B cell (primary cell): Measurements from ENCODE around the gene TCIRG1. TPM values are rescaled to one million over a fixed set of nuclear protein-coding genes. Genes with fewer than 3 reads are reported as not detected.

Source experiments
- ATAC-seq: fragments of 200-7000 bp; cut with Tn5 transposase; one replicate; pipeline ENCODE4 v1.10.0; 2021; ENCODE audit warnings: low read depth, mild to moderate bottlenecking, moderate number of reproducible peaks, moderate library complexity
- CTCF ChIA-PET: fragments of 350-600 bp; sonication (Branson Sonifier 250); formaldehyde crosslinking; loops from one replicate; lab custom pipeline; 2021; ENCODE audit warnings: antibody characterized with exemption, inconsistent platforms; lab: Charles Lee
- POLR2A ChIA-PET: fragments of 350-600 bp; sonication (Branson Sonifier 250); formaldehyde crosslinking; loops from one replicate; lab custom pipeline; 2021; ENCODE audit warnings: antibody characterized with exemption; lab: Charles Lee
- DNase-seq: peaks from one replicate; pipeline ENCODE4 v3.0.0; 2013
- H2AFZ ChIP-seq: 2 replicates; pipeline ENCODE4 v1.6.1; 2012; ENCODE audit warnings: mild to moderate bottlenecking, low read depth, low read length; ENCODE audit not compliant: insufficient read depth, poor library complexity, severe bottlenecking
- H3K27ac ChIP-seq, 2 donors: 1 replicate in 1 of 2; 2 replicates in 1 of 2; pipeline ENCODE4 v1.5.1; 2012 to 2013; ENCODE audit warnings: low read length in 2 of 2, mild to moderate bottlenecking in 2 of 2, moderate library complexity in 1 of 2
- H3K27me3 ChIP-seq, 4 experiments: fragments of 200-600 bp in 1 of 4; sonication (generic) in 1 of 4; replicated peaks in 1 of 4; 1 replicate in 2 of 4; 2 replicates in 2 of 4; pipeline versions ENCODE4 v1.6.1 to v1.7.0; 2013 to 2016; ENCODE audit warnings: low read length in 3 of 4, mild to moderate bottlenecking in 2 of 4, mixed read lengths in 1 of 4, moderate library complexity in 1 of 4; ENCODE audit not compliant: insufficient read depth in 4 of 4, control insufficient read depth in 3 of 4; ENCODE audit errors: control extremely low read depth in 1 of 4
- H3K36me3 ChIP-seq, 2 experiments: replicated peaks in 1 of 2; 1 replicate in 1 of 2; 2 replicates in 1 of 2; pipeline versions ENCODE4 v1.6.1 to v1.7.1; 2013; ENCODE audit warnings: low read length in 1 of 2; ENCODE audit not compliant: insufficient read depth in 2 of 2, control insufficient read depth in 1 of 2; ENCODE audit errors: control extremely low read depth in 1 of 2, extremely low read depth in 1 of 2
- H3K4me1 ChIP-seq, 2 donors: fragments of 200-600 bp in 1 of 2; sonication (generic) in 1 of 2; 1 replicate in 1 of 2; 2 replicates in 1 of 2; pipeline versions ENCODE4 v1.5.1 to v1.6.1; 2013 to 2017; ENCODE audit warnings: low read length in 2 of 2; ENCODE audit not compliant: control insufficient read depth in 2 of 2, insufficient read depth in 2 of 2
- H3K4me2 ChIP-seq: replicated peaks from 2 replicates; pipeline ENCODE3; 2012; ENCODE audit warnings: mild to moderate bottlenecking, low read depth, low read length; ENCODE audit not compliant: poor library complexity, severe bottlenecking
- H3K4me3 ChIP-seq, 5 experiments: fragments of 200-600 bp in 1 of 5; sonication (generic) in 1 of 5; 1 replicate in 3 of 5; 2 replicates in 2 of 5; pipeline versions ENCODE4 v1.5.1 to v1.7.0; 2011 to 2016; ENCODE audit warnings: low read length in 4 of 5, mild to moderate bottlenecking in 4 of 5, low read depth in 2 of 5, control low read depth in 1 of 5, moderate library complexity in 1 of 5; ENCODE audit not compliant: insufficient read depth in 1 of 5; ENCODE audit errors: control extremely low read depth in 1 of 5, extremely low read depth in 1 of 5
- H3K79me2 ChIP-seq: fragments of 200-600 bp; sonication (generic); one replicate; pipeline ENCODE4 v1.6.0; 2016; ENCODE audit warnings: low read length; ENCODE audit not compliant: control insufficient read depth, insufficient read depth
- H3K9ac ChIP-seq: fragments of 200-600 bp; sonication (generic); 2 replicates; pipeline ENCODE4 v1.6.1; 2017; ENCODE audit warnings: mild to moderate bottlenecking, low read length, moderate library complexity
- H3K9me3 ChIP-seq, 3 donors: one replicate each; pipeline versions ENCODE4 v1.6.1 to v1.7.1; 2013; ENCODE audit warnings: low read length in 2 of 3; ENCODE audit not compliant: control insufficient read depth in 2 of 3, insufficient read depth in 1 of 3; ENCODE audit errors: control extremely low read depth in 1 of 3
- H4K20me1 ChIP-seq: 2 replicates; pipeline ENCODE4 v1.6.0; 2012; ENCODE audit warnings: mild to moderate bottlenecking, low read length; ENCODE audit not compliant: insufficient read depth, control insufficient read depth, poor library complexity, severe bottlenecking
- H3K27ac Mint-ChIP-seq: one replicate; pipeline ENCODE4 v1.8.0; 2021; ENCODE audit warnings: mixed read lengths
- H3K27me3 Mint-ChIP-seq: one replicate; pipeline ENCODE4 v1.8.0; 2021; ENCODE audit warnings: mixed read lengths
- H3K4me1 Mint-ChIP-seq: one replicate; pipeline ENCODE4 v1.8.0; 2021; ENCODE audit warnings: mixed read lengths
- H3K4me3 Mint-ChIP-seq: one replicate; pipeline ENCODE4 v1.8.0; 2021; ENCODE audit warnings: mixed read lengths
- H3K9me3 Mint-ChIP-seq: one replicate; pipeline ENCODE4 v1.8.0; 2022; ENCODE audit warnings: mixed read lengths; ENCODE audit not compliant: insufficient read depth
- EZH2 ChIP-seq: IDR thresholded peaks from 2 replicates; pipeline ENCODE4 v1.6.1; 2012; ENCODE audit warnings: borderline replicate concordance, low read depth, mild to moderate bottlenecking, moderate library complexity, low read length; ENCODE audit not compliant: insufficient read depth, poor library complexity, severe bottlenecking
- WGBS: methylation state at CpG from one replicate; pipeline ENCODE4 v1.1.5; 2013; ENCODE audit warnings: missing lambda C conversion rate; ENCODE audit not compliant: insufficient coverage; 5-methylcytosine and 5-hydroxymethylcytosine counted together
- intact Hi-C: fragments of 100-400 bp; cut with micrococcal nuclease; formaldehyde crosslinking; loops from one replicate; pipeline ENCODE4 v1.10.0; 2022
- polyA plus RNA-seq: library from polyadenylated mRNA; depleted of rRNA; stranded (reverse); fragments of >200 nt; gene quantifications from 2 replicates; pipeline ENCODE4 v1.2.3, GENCODE V29; 2012
- total RNA-seq, 2 donors: library from RNA; stranded (reverse); fragments of 120-200 nt in 1 of 2; gene quantifications; 1 replicate in 1 of 2; 2 replicates in 1 of 2; pipeline versions ENCODE4 v1.2.3 to v1.2.4, GENCODE V29; 2013 to 2022
- TF ChIP-seq, protein P1 (sequence below): fragments of 200-600 bp; IDR thresholded peaks from one replicate; pipeline ENCODE4 v1.8.0; 2022; ENCODE audit warnings: antibody characterized with exemption, mild to moderate bottlenecking

The TCIRG1 gene
- total and polyA plus RNA-seq, 2 donors (not counting 1 experiment from before 2014, with no cell fraction given) = 305 to 725 TPM

- peak overlapping the region; percentile 63 for H3K27ac Mint-ChIP-seq
- no peak overlapping the region for H3K4me3 ChIP-seq
- peaks cover 0 to 18% of the 10 kb centered on the region in 2 experiments for H3K36me3 ChIP-seq
- peak overlapping the region; percentile 50 for H3K4me3 Mint-ChIP-seq
- peaks cover 23% of the 10 kb centered on the region for H4K20me1 ChIP-seq
- ATAC-seq (no peak), DNase-seq (no peak)
- H3K4me2 ChIP-seq = peak overlapping the region; percentile 99
- H3K4me1 Mint-ChIP-seq = peaks cover 30% of the 10 kb centered on the region
- no peak overlapping the region for H2AFZ ChIP-seq
- H3K27ac ChIP-seq = peak overlapping the region; percentile 43 to 83
- TF ChIP-seq EZH2 = no peak
- TF ChIP-seq, protein P1, sequence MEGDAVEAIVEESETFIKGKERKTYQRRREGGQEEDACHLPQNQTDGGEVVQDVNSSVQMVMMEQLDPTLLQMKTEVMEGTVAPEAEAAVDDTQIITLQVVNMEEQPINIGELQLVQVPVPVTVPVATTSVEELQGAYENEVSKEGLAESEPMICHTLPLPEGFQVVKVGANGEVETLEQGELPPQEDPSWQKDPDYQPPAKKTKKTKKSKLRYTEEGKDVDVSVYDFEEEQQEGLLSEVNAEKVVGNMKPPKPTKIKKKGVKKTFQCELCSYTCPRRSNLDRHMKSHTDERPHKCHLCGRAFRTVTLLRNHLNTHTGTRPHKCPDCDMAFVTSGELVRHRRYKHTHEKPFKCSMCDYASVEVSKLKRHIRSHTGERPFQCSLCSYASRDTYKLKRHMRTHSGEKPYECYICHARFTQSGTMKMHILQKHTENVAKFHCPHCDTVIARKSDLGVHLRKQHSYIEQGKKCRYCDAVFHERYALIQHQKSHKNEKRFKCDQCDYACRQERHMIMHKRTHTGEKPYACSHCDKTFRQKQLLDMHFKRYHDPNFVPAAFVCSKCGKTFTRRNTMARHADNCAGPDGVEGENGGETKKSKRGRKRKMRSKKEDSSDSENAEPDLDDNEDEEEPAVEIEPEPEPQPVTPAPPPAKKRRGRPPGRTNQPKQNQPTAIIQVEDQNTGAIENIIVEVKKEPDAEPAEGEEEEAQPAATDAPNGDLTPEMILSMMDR = no peak
- CTCF ChIA-PET = interaction anchor here (0.9 to 1.4 kb wide), 3 partner anchors 27 to 259 kb away, joined by 3 read pairs; partner anchors contain the start of gene ALDH3B1
- peaks cover 35% of the 10 kb centered on the region for H3K79me2 ChIP-seq
- H3K27me3 ChIP-seq = no peaks in the 10 kb centered on the region
- WGBS = 90% methylated on average over 20 of the region's 20 CpGs
- H3K27me3 Mint-ChIP-seq = no peaks in the 10 kb centered on the region
- H3K9me3 ChIP-seq = no peaks in the 10 kb centered on the region
- intact Hi-C loops = loop anchor here (10.0 kb wide), 2 partner anchors 177 to 427 kb away; partner anchors contain the start of genes KMT5B and PPP6R3
- H3K9me3 Mint-ChIP-seq = no peaks in the 10 kb centered on the region
- H3K4me1 ChIP-seq = peaks cover 24 to 51% of the 10 kb centered on the region in 2 donors
- H3K9ac ChIP-seq = no peak overlapping the region
- POLR2A ChIA-PET = interaction anchor here (0.6 kb wide), 1 partner anchor 36 kb away, joined by 9 read pairs; no protein-coding TSS in a partner anchor
These were observed 1.2 kb upstream of the TCIRG1 start for GRCh38 chr11:68037411-68038225.
